B cell (primary cell): ENCODE measurements around the gene MRPS11. TPM values are rescaled to one million over a fixed set of nuclear protein-coding genes. Genes with fewer than 3 reads are reported as not detected.
"Not testable (repeated sequence)": the region's sequence is repeated elsewhere in the genome, so short reads cannot be mapped to it uniquely, and the experiment has no call there.

Experiments used
- ATAC-seq: fragments of 200-7000 bp; cut with Tn5 transposase; one replicate; pipeline ENCODE4 v1.10.0; 2021; ENCODE audit warnings: low read depth, mild to moderate bottlenecking, moderate number of reproducible peaks, moderate library complexity
- CTCF ChIA-PET: fragments of 350-600 bp; sonication (Branson Sonifier 250); formaldehyde crosslinking; loops from one replicate; lab custom pipeline; 2021; ENCODE audit warnings: antibody characterized with exemption, inconsistent platforms; lab: Charles Lee
- POLR2A ChIA-PET: fragments of 350-600 bp; sonication (Branson Sonifier 250); formaldehyde crosslinking; loops from one replicate; lab custom pipeline; 2021; ENCODE audit warnings: antibody characterized with exemption; lab: Charles Lee
- DNase-seq: peaks from one replicate; pipeline ENCODE4 v3.0.0; 2013
- H2AFZ ChIP-seq: 2 replicates; pipeline ENCODE4 v1.6.1; 2012; ENCODE audit warnings: mild to moderate bottlenecking, low read depth, low read length; ENCODE audit not compliant: insufficient read depth, poor library complexity, severe bottlenecking
- H3K27ac ChIP-seq, 2 donors: 1 replicate in 1 of 2; 2 replicates in 1 of 2; pipeline ENCODE4 v1.5.1; 2012 to 2013; ENCODE audit warnings: low read length in 2 of 2, mild to moderate bottlenecking in 2 of 2, moderate library complexity in 1 of 2
- H3K27me3 ChIP-seq, 4 experiments: fragments of 200-600 bp in 1 of 4; sonication (generic) in 1 of 4; replicated peaks in 1 of 4; 1 replicate in 2 of 4; 2 replicates in 2 of 4; pipeline versions ENCODE4 v1.6.1 to v1.7.0; 2013 to 2016; ENCODE audit warnings: low read length in 3 of 4, mild to moderate bottlenecking in 2 of 4, mixed read lengths in 1 of 4, moderate library complexity in 1 of 4; ENCODE audit not compliant: insufficient read depth in 4 of 4, control insufficient read depth in 3 of 4; ENCODE audit errors: control extremely low read depth in 1 of 4
- H3K36me3 ChIP-seq, 2 experiments: replicated peaks in 1 of 2; 1 replicate in 1 of 2; 2 replicates in 1 of 2; pipeline versions ENCODE4 v1.6.1 to v1.7.1; 2013; ENCODE audit warnings: low read length in 1 of 2; ENCODE audit not compliant: insufficient read depth in 2 of 2, control insufficient read depth in 1 of 2; ENCODE audit errors: control extremely low read depth in 1 of 2, extremely low read depth in 1 of 2
- H3K4me1 ChIP-seq, 2 donors: fragments of 200-600 bp in 1 of 2; sonication (generic) in 1 of 2; 1 replicate in 1 of 2; 2 replicates in 1 of 2; pipeline versions ENCODE4 v1.5.1 to v1.6.1; 2013 to 2017; ENCODE audit warnings: low read length in 2 of 2; ENCODE audit not compliant: control insufficient read depth in 2 of 2, insufficient read depth in 2 of 2
- H3K4me2 ChIP-seq: replicated peaks from 2 replicates; pipeline ENCODE3; 2012; ENCODE audit warnings: mild to moderate bottlenecking, low read depth, low read length; ENCODE audit not compliant: poor library complexity, severe bottlenecking
- H3K4me3 ChIP-seq, 5 experiments: fragments of 200-600 bp in 1 of 5; sonication (generic) in 1 of 5; 1 replicate in 3 of 5; 2 replicates in 2 of 5; pipeline versions ENCODE4 v1.5.1 to v1.7.0; 2011 to 2016; ENCODE audit warnings: low read length in 4 of 5, mild to moderate bottlenecking in 4 of 5, low read depth in 2 of 5, control low read depth in 1 of 5, moderate library complexity in 1 of 5; ENCODE audit not compliant: insufficient read depth in 1 of 5; ENCODE audit errors: control extremely low read depth in 1 of 5, extremely low read depth in 1 of 5
- H3K79me2 ChIP-seq: fragments of 200-600 bp; sonication (generic); one replicate; pipeline ENCODE4 v1.6.0; 2016; ENCODE audit warnings: low read length; ENCODE audit not compliant: control insufficient read depth, insufficient read depth
- H3K9ac ChIP-seq: fragments of 200-600 bp; sonication (generic); 2 replicates; pipeline ENCODE4 v1.6.1; 2017; ENCODE audit warnings: mild to moderate bottlenecking, low read length, moderate library complexity
- H3K9me3 ChIP-seq, 3 donors: one replicate each; pipeline versions ENCODE4 v1.6.1 to v1.7.1; 2013; ENCODE audit warnings: low read length in 2 of 3; ENCODE audit not compliant: control insufficient read depth in 2 of 3, insufficient read depth in 1 of 3; ENCODE audit errors: control extremely low read depth in 1 of 3
- H4K20me1 ChIP-seq: 2 replicates; pipeline ENCODE4 v1.6.0; 2012; ENCODE audit warnings: mild to moderate bottlenecking, low read length; ENCODE audit not compliant: insufficient read depth, control insufficient read depth, poor library complexity, severe bottlenecking
- H3K27ac Mint-ChIP-seq: one replicate; pipeline ENCODE4 v1.8.0; 2021; ENCODE audit warnings: mixed read lengths
- H3K27me3 Mint-ChIP-seq: one replicate; pipeline ENCODE4 v1.8.0; 2021; ENCODE audit warnings: mixed read lengths
- H3K4me1 Mint-ChIP-seq: one replicate; pipeline ENCODE4 v1.8.0; 2021; ENCODE audit warnings: mixed read lengths
- H3K4me3 Mint-ChIP-seq: one replicate; pipeline ENCODE4 v1.8.0; 2021; ENCODE audit warnings: mixed read lengths
- H3K9me3 Mint-ChIP-seq: one replicate; pipeline ENCODE4 v1.8.0; 2022; ENCODE audit warnings: mixed read lengths; ENCODE audit not compliant: insufficient read depth
- EZH2 ChIP-seq: IDR thresholded peaks from 2 replicates; pipeline ENCODE4 v1.6.1; 2012; ENCODE audit warnings: borderline replicate concordance, low read depth, mild to moderate bottlenecking, moderate library complexity, low read length; ENCODE audit not compliant: insufficient read depth, poor library complexity, severe bottlenecking
- WGBS: methylation state at CpG from one replicate; pipeline ENCODE4 v1.1.5; 2013; ENCODE audit warnings: missing lambda C conversion rate; ENCODE audit not compliant: insufficient coverage; 5-methylcytosine and 5-hydroxymethylcytosine counted together
- intact Hi-C: fragments of 100-400 bp; cut with micrococcal nuclease; formaldehyde crosslinking; loops from one replicate; pipeline ENCODE4 v1.10.0; 2022
- polyA plus RNA-seq: library from polyadenylated mRNA; depleted of rRNA; stranded (reverse); fragments of >200 nt; gene quantifications from 2 replicates; pipeline ENCODE4 v1.2.3, GENCODE V29; 2012
- total RNA-seq, 2 donors: library from RNA; stranded (reverse); fragments of 120-200 nt in 1 of 2; gene quantifications; 1 replicate in 1 of 2; 2 replicates in 1 of 2; pipeline versions ENCODE4 v1.2.3 to v1.2.4, GENCODE V29; 2013 to 2022
- TF ChIP-seq, protein P1 (sequence below): fragments of 200-600 bp; IDR thresholded peaks from one replicate; pipeline ENCODE4 v1.8.0; 2022; ENCODE audit warnings: antibody characterized with exemption, mild to moderate bottlenecking

MRPS11 gene
- total and polyA plus RNA-seq, 2 donors (not counting 1 experiment from before 2014, with no cell fraction given): 21.1 to 37.9 TPM

DNA sequence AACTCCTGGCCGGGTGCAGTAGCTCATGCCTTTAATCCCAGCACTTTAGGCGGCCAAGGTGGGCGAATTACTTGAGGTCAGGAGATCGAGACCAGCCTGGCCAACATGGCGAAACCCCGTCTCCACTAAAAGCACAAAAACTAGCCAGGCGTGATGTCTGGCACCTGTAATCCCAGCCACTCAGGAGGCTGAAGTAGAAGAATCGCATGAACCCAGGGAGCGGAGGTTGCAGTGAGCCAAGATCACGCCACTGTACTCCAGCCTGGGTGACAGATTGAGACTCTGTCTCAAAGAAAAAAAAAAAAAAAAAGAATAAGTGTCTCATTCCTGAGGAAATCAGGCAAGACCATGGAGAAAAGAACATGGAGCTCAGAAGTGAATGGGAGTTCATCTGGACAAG lies 1.2 kb downstream of the MRPS11 start:
- H3K9ac ChIP-seq, H3K27ac Mint-ChIP-seq, H3K4me3 ChIP-seq, H3K9me3 Mint-ChIP-seq, H3K9me3 ChIP-seq, H3K27me3 Mint-ChIP-seq, DNase-seq, ATAC-seq, H3K27me3 ChIP-seq, H3K27ac ChIP-seq, H4K20me1 ChIP-seq, H2AFZ ChIP-seq: not testable (repeated sequence)
- peaks cover 14 to 17% of the 10 kb centered on the region in 2 donors for H3K4me1 ChIP-seq
- 96% methylated on average over 9 of the region's 10 CpGs for WGBS
- peaks cover 5 to 38% of the 10 kb centered on the region in 2 experiments for H3K36me3 ChIP-seq
- ChIA-PET CTCF (interaction anchor here (1.4 kb wide), 1 partner anchor 170 kb away, joined by 5 read pairs; the partner anchor contains the start of gene ISG20), POLR2A (interaction anchor here (0.7 kb wide), 1 partner anchor 9 kb away, joined by 6 read pairs; no protein-coding TSS in a partner anchor)
- intact Hi-C loops: loop anchor here (5.0 to 10.0 kb wide), 2 partner anchors 154 to 776 kb away; partner anchors contain the start of genes AEN and FANCI
- peaks cover 37% of the 10 kb centered on the region for H3K79me2 ChIP-seq
- Mint-ChIP-seq H3K4me3 (peak overlapping the region; percentile 97), H3K4me1 (peaks cover 26% of the 10 kb centered on the region)
- peak overlapping the region; percentile 92 for H3K4me2 ChIP-seq

DNA sequence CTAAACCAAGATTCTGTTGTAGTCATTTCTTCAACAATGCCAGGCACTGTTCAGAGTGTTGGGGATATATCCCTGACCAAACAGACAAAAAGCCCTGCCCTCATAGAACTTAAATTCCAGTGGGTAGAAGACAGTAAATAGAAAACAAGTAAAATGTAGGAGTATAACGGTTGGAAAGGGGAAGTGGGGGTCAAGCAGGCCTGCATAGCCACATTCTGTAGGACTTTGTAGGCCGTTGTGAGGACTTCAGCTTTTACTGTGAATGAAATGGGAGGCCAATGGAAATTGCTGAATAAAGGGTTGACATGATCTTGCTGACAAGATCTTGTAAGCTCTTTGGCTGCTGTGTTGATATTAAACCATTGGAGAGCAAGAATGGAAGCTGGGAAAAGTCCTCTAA lies 1.8 kb downstream of the MRPS11 start:
- ChIA-PET POLR2A (no interaction called here), CTCF (interaction anchor here (1.4 kb wide), 1 partner anchor 170 kb away, joined by 5 read pairs; the partner anchor contains the start of gene ISG20)
- Mint-ChIP-seq H3K4me1 (peaks cover 26% of the 10 kb centered on the region), H3K27me3 (no peaks in the 10 kb centered on the region), H3K9me3 (no peaks in the 10 kb centered on the region), H3K4me3 (no peak overlapping the region), H3K27ac (no peak overlapping the region)
- no peak overlapping the region for H2AFZ ChIP-seq
- H3K4me2 ChIP-seq: no peak overlapping the region
- H3K9ac ChIP-seq: no peak overlapping the region
- H3K27ac ChIP-seq: no peak overlapping the region
- H3K36me3 ChIP-seq: peaks cover 5 to 32% of the 10 kb centered on the region in 2 experiments
- 97% methylated on average over 2 of the region's 2 CpGs for WGBS
- no peak overlapping the region for H3K4me3 ChIP-seq
- peaks cover 14 to 17% of the 10 kb centered on the region in 2 donors for H3K4me1 ChIP-seq
- H3K9me3 ChIP-seq: no peaks in the 10 kb centered on the region
- H3K79me2 ChIP-seq: peaks cover 37% of the 10 kb centered on the region
- intact Hi-C loops: loop anchor here (5.0 to 10.0 kb wide), 2 partner anchors 153 to 775 kb away; partner anchors contain the start of genes AEN and FANCI
- no peaks in the 10 kb centered on the region for H4K20me1 ChIP-seq
- ATAC-seq (no peak), DNase-seq (no peak)
- H3K27me3 ChIP-seq: no peaks in the 10 kb centered on the region
- TF ChIP-seq, protein P1, sequence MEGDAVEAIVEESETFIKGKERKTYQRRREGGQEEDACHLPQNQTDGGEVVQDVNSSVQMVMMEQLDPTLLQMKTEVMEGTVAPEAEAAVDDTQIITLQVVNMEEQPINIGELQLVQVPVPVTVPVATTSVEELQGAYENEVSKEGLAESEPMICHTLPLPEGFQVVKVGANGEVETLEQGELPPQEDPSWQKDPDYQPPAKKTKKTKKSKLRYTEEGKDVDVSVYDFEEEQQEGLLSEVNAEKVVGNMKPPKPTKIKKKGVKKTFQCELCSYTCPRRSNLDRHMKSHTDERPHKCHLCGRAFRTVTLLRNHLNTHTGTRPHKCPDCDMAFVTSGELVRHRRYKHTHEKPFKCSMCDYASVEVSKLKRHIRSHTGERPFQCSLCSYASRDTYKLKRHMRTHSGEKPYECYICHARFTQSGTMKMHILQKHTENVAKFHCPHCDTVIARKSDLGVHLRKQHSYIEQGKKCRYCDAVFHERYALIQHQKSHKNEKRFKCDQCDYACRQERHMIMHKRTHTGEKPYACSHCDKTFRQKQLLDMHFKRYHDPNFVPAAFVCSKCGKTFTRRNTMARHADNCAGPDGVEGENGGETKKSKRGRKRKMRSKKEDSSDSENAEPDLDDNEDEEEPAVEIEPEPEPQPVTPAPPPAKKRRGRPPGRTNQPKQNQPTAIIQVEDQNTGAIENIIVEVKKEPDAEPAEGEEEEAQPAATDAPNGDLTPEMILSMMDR: no peak
- TF ChIP-seq EZH2: no peak
